ENCODE data around the gene KANSL2. TPM values are rescaled to one million over a fixed set of nuclear protein-coding genes. Genes with fewer than 3 reads are reported as not detected.

Gene KANSL2
- total RNA-seq, 1 donor from 2014 or later: 37.5 TPM

GRCh38 chr12:48613321-48613720 lies 68.7 kb downstream of the KANSL2 start:
- no peak for TF ChIP-seq CTCF (IDR thresholded peaks at IDR 0.05; ENCODE audit: unreplicated experiment)
- Mint-ChIP-seq H3K4me3 (ENCODE audit: unreplicated experiment) (no peak overlapping the region), H3K27ac (ENCODE audit: unreplicated experiment) (no peak overlapping the region), H3K9me3 (ENCODE audit: unreplicated experiment) (peaks cover 11% of the 10 kb centered on the region), H3K36me3 (ENCODE audit: low read depth, unreplicated experiment) (peaks cover 12% of the 10 kb centered on the region), H3K27me3 (ENCODE audit: unreplicated experiment) (no peaks in the 10 kb centered on the region), H3K4me1 (ENCODE audit: unreplicated experiment) (no peaks in the 10 kb centered on the region)
- DNase-seq (ENCODE audit: low spot score): no peak

Small RNAs within 50 kb of the gene (microRNA-seq; reads per million reads assigned to microRNA genes)
- gene MIR1291 (ENCODE audit: unreplicated experiment): 1.7 reads per million, percentile 26 among the genes with 10 or more reads in this experiment

Other genes with a start within 250 kb of the KANSL2 start
- not detected for gene ANP32D, start 209.7 kb downstream of the KANSL2 start, total RNA-seq (ENCODE audit: unreplicated experiment)
- gene C12orf54, start 199.7 kb downstream of the KANSL2 start, total RNA-seq (ENCODE audit: unreplicated experiment): not detected
- gene OR8S1, start 156.6 kb downstream of the KANSL2 start, total RNA-seq (ENCODE audit: unreplicated experiment): not detected
- gene LALBA, start 112.2 kb downstream of the KANSL2 start, total RNA-seq (ENCODE audit: unreplicated experiment): not detected
- 46.1 TPM for gene CCNT1, start 34.5 kb upstream of the KANSL2 start, total RNA-seq (ENCODE audit: unreplicated experiment)
- gene ADCY6, start 106.9 kb upstream of the KANSL2 start, total RNA-seq (ENCODE audit: unreplicated experiment): 31.6 TPM
- gene CACNB3, start 136.3 kb upstream of the KANSL2 start, total RNA-seq (ENCODE audit: unreplicated experiment): 83.1 TPM
- gene DDX23, start 169.9 kb upstream of the KANSL2 start, total RNA-seq (ENCODE audit: unreplicated experiment): 96.2 TPM
- gene RND1, start 183.6 kb upstream of the KANSL2 start, total RNA-seq (ENCODE audit: unreplicated experiment): 1.0 TPM
- gene FKBP11, start 243.3 kb upstream of the KANSL2 start, total RNA-seq (ENCODE audit: unreplicated experiment): 16.0 TPM

Measured in endothelial cell (in vitro differentiated cells).